Stimulated activated naive CD8-positive, alpha-beta T cell treated with anti-CD3 and anti-CD28 coated beads, Interleukin-15, amount 100 ng/mL, for 72 hours (primary cell): ENCODE measurements around the gene FIGNL1.
"Not testable (repeated sequence)": the region's sequence is repeated elsewhere in the genome, so short reads cannot be mapped to it uniquely, and the experiment has no call there.

Source experiments
- ATAC-seq: fragments of 150-1000 bp; cut with Tn5 transposase; 2 replicates; pipeline ENCODE4 v1.10.0; 2021; ENCODE audit warnings: mild to moderate bottlenecking, moderate library complexity
- DNase-seq, 2 donors: peaks; one replicate each; pipeline ENCODE4 v3.0.0; 2021 to 2022
- H3K27ac Mint-ChIP-seq, 2 donors: one replicate each; pipeline ENCODE4 v1.8.0; 2022; ENCODE audit warnings: mild to moderate bottlenecking in 2 of 2, mixed read lengths in 2 of 2, moderate library complexity in 2 of 2
- H3K27me3 Mint-ChIP-seq: one replicate; pipeline ENCODE4 v1.8.0; 2022; ENCODE audit warnings: mixed read lengths
- H3K4me1 Mint-ChIP-seq: one replicate; pipeline ENCODE4 v1.8.0; 2022; ENCODE audit warnings: mild to moderate bottlenecking, mixed read lengths
- H3K4me3 Mint-ChIP-seq, 2 donors: one replicate each; pipeline ENCODE4 v1.8.0; 2022; ENCODE audit warnings: mild to moderate bottlenecking in 2 of 2, mixed read lengths in 2 of 2, moderate library complexity in 1 of 2
- H3K9me3 Mint-ChIP-seq, 2 donors: one replicate each; pipeline ENCODE4 v1.8.0; 2022; ENCODE audit warnings: mixed read lengths in 2 of 2

Gene FIGNL1

DNA sequence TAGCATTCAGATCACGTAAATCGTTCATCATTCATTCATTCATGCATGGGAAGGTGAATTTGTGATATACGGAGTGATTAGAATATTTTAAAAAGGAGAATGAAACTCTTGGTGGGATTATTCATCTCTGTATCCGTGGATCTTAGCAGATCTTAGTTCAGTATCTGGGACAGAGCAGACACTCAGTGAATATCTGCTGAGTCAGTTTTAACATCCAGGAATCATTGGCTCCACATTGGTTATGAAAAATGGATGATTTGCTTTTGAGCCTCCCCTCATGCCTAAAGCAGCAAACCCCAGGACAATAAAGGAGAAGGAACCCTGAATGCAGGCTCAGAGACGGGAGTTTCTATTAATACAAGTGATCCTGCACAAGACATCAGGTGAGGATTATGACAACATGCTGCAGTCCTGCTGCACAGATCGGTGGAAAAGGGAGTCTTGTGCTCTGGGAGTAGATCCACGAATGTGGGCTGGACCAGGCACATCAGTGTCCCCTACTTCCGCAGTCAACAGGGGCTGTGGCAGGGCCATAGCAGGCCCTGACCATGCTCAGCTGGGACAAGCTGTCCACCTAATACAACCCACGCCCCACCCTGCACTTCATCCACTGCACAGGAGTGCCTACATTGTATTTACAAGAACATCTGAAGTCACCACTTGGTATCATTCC is 26.9 kb upstream of the FIGNL1 start:
- Mint-ChIP-seq H3K4me1 (peaks cover 6% of the 10 kb centered on the region), H3K9me3 (no peaks in the 10 kb centered on the region), H3K27ac (no peak overlapping the region), H3K27me3 (peaks cover 24% of the 10 kb centered on the region), H3K4me3 (no peak overlapping the region)
- ATAC-seq (no peak), DNase-seq (no peak)

DNA sequence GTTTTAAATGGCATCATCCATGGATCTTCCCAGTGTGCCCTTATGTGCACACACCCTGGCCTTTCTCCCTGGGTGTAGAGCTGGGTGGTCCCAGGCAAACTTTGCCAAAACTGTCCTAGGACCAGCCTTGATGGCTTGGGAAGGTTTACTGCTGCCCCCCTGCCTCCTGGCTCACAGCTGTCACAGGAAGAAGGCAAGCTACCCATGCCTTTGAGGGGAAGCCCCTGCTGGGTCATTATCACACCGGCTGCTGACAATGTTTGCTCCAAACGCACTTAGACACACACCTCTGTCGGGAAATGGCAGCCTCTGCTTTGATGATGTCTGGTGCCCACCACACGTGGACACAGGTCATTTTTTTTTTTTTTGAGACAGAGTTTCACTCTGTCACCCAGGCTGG is 25.2 kb upstream of the FIGNL1 start:
- peaks cover 6% of the 10 kb centered on the region for H3K4me1 Mint-ChIP-seq
- DNase-seq (no peak), ATAC-seq (peak; percentile 72)
- H3K4me3 Mint-ChIP-seq, result no peak overlapping the region
- H3K27ac Mint-ChIP-seq, result no peak overlapping the region
- H3K9me3 Mint-ChIP-seq, result no peaks in the 10 kb centered on the region
- peaks cover 24% of the 10 kb centered on the region for H3K27me3 Mint-ChIP-seq

DNA sequence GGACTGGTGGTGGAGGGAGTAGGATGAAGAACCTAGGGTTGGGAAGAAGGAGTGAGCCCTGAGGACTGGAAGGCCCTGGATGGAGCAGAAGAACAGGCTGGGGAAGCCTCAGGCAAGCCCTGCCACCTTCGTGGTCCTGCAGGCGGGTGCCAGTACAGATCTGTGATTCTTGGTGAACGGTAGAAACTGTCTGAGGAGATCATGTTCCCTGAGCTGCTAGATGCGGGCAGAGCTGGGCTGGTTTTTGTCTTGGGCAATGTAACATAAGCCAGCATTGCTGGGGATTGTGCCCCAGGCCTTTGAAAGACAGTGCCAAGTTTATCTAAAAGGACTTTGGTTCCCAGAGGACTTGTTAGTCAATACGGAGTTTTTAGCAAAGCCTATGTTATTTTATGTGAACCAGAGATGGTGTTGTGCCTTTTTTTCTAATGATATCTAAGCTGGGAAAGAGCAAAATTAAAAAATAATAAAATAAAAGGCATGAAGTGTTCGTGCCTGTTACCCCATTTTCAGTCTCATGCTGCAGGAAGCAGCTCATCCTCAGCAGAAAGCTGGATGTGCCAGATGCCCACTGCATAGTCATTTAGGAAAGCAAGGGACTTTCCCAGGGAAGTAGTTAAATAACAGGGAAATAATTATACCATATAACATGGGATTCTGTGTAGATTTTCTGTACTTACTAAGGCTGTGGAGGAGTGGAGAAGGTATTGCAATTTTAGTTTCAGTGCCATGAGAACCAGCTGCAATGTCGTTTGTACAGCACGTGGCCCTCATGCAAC is 24.4 kb upstream of the FIGNL1 start:
- Mint-ChIP-seq H3K27me3 (peaks cover 24% of the 10 kb centered on the region), H3K4me3 (no peak overlapping the region), H3K27ac (peak overlapping the region in 1 of 2 donors; percentile 59), H3K9me3 (no peaks in the 10 kb centered on the region), H3K4me1 (peaks cover 6% of the 10 kb centered on the region)
- DNase-seq (no peak), ATAC-seq (no peak)

DNA sequence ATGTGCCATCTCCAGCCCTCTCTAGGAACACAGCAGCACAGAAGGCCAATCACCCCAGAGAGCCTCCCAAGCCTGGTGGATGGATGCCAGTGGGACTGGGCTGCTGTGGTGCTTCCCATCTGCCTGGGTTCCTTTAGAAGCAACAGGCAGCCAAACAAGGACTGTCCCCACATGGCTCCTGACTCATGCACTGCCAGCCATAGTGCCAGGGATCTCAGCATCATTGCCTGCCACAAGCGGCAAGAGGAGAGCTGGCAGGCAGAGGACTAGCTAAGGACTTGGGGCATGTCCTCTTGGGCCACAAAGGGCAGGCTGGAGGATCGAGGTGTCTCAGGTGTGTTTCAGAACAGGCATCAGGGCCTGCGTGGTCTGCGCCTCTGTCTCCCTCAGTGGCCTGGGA is 23.4 kb upstream of the FIGNL1 start:
- no peak overlapping the region for H3K4me3 Mint-ChIP-seq
- no peaks in the 10 kb centered on the region for H3K9me3 Mint-ChIP-seq
- no peak for DNase-seq
- H3K27me3 Mint-ChIP-seq, result peaks cover 24% of the 10 kb centered on the region
- peak overlapping the region in 1 of 2 donors; percentile 67 for H3K27ac Mint-ChIP-seq
- no peak for ATAC-seq
- peaks cover 6% of the 10 kb centered on the region for H3K4me1 Mint-ChIP-seq

DNA sequence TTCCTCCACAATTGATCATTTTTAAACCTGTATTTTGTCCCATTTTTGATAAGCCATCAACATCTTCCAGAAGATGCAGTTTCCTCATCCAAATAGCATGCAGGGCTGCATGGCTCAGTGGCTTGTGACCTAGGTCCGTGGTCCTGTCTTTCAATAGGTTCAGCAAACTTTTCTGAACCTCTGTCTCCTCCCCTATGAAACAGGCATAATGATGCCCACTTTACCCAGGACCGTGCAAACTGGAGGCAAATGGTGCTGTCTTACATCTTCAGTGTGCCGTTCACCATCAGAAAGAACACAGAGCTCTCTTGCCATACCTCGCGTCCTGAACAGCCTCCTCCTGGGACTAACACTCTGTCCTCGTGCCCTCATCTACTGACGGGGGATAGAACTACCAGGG is 22.3 kb upstream of the FIGNL1 start:
- Mint-ChIP-seq H3K4me1 (peaks cover 17% of the 10 kb centered on the region), H3K9me3 (no peaks in the 10 kb centered on the region), H3K27ac (peak overlapping the region in 1 of 2 donors; percentile 51), H3K4me3 (no peak overlapping the region), H3K27me3 (peaks cover 24% of the 10 kb centered on the region)
- ATAC-seq (no peak), DNase-seq (no peak)

DNA sequence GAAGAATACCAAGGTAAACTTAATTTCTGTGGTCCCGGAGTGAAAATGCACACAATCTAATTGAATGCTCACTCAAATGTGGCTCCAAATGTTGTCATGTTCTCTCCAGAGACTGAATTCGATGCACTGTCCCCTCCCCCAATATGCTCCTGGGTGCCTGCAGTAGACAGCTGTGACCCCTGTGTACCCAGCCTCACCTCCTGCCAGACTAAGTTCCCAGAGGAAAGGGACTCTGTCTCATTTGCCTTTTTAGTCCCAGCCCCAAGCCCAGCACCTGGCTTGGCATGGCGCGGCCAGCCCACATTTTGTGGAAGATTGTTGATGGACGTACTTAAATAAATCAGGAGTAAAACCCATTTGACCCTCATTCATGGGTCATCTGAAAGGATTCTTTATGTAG is 21.8 kb upstream of the FIGNL1 start:
- no peak overlapping the region for H3K27ac Mint-ChIP-seq

DNA sequence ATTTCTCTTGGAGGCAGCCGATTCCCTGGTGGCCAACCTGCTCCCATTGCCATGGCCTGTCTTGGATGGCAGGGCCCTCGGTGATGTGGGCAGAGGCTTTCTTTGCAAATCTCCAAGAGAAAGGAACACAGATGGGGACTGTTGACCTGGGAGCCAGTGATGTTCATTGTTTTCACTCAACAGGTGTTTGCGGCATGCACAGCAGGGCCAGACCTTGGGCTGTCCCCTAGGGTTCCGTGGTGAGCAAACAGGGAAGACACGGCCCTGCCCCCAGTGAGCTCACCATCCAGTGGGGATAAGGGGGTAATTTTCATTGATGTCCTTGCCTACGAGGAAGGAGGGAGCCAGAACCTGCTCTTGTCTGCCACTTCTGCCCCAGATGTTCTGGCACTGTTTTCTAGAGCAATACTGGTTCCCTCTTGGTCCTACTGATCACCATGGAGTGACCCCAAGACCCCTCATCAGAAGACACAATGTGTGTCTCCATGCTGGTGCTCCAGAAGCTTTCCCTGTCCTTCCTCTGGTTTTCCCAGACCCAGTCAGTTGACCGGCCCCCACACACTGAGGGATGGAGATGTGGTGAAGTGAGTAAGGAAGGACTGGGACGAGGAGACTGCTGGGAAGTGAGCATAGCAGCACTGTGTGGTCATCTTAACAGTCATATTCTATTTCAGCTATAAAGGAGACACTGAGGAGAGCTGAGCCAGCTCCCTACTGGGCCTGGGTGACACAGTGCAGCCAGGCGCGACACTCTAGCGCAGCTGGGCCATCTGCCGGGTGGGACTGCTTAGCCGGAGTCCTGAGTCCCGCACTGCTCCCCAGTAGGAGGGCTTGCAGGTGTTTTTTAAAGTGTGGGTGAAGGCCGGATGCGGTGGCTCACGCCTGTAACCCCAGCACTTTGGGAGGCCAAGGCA is 20.4 kb upstream of the FIGNL1 start:
- Mint-ChIP-seq H3K4me1 (peaks cover 20% of the 10 kb centered on the region), H3K4me3 (no peak overlapping the region)
- ATAC-seq, result no peak

More for the DNA sequence above, 21.8 kb upstream of the FIGNL1 start:
- Mint-ChIP-seq H3K4me1 (peaks cover 20% of the 10 kb centered on the region), H3K27me3 (peaks cover 24% of the 10 kb centered on the region), H3K4me3 (no peak overlapping the region), H3K9me3 (no peaks in the 10 kb centered on the region)
- ATAC-seq, result no peak
- DNase-seq, result no peak

DNA sequence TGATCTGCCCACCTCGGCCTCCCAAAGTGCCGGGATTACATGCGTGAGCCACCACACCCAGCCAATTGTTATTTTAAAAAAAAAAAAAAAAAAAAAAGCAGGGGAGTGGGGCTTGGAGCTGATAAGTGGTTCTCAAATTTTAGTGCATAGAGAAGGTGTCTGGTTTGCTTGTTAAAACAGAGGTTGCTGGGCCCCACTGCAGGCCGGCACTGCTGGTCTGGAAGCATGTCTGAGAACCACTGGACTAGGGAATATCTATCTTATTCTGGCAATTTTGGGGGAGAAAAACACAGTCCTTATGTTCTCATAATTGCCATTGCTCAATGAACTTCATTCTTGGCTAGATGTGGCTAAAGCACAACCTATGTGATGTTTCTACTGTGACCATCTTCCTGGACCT is 19.0 kb upstream of the FIGNL1 start:
- H3K4me1 Mint-ChIP-seq, result peaks cover 14% of the 10 kb centered on the region
- H3K9me3 Mint-ChIP-seq, result no peaks in the 10 kb centered on the region
- ATAC-seq, result no peak
- no peak for DNase-seq
- no peak overlapping the region for H3K27ac Mint-ChIP-seq
- H3K27me3 Mint-ChIP-seq, result peaks cover 15% of the 10 kb centered on the region
- no peak overlapping the region for H3K4me3 Mint-ChIP-seq

More for the DNA sequence above, 20.4 kb upstream of the FIGNL1 start:
- Mint-ChIP-seq H3K27me3 (peaks cover 17% of the 10 kb centered on the region), H3K9me3 (no peaks in the 10 kb centered on the region), H3K27ac (no peak overlapping the region)
- DNase-seq, result no peak

DNA sequence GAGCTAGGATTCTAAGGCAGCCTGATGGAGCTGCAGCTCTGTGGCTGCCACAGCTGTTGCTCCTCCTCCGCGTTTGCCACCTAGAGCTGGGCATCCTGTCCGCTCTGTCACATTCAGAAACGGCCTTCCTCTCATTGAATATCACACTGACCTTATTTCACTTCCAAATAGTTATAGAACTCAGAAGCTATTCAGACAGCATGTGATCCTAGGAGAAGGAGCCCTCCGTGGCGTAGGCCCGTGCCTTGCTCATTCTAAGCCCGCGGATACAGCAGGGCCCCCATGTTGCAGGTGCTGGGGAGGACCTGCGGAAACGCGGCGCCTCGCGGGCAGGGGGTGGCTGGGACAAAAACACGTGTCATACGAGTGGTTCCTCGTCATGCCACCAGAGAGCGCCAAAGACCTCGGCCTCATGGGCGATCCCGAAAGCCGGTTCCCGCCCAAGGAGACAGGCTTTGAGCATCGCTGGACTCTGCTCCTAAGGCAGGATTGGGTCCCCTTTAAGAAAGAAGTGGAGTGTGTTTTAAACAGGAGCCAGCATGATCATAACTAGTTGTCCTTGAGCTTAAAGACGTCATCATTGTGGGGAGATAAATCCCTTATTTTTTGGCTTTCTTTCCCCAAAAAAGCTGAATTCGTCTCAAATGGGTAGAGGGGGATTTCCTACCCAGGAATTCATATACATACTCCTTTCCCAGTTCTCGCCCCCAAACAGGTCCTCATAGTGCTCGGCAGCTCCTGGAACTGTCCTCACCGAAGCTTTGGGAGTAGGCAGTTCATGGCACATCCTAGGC is 17.9 kb upstream of the FIGNL1 start:
- Mint-ChIP-seq H3K27me3 (peaks cover 6% of the 10 kb centered on the region), H3K4me3 (peak overlapping the region; percentile 42 to 51), H3K4me1 (peaks cover 14% of the 10 kb centered on the region), H3K9me3 (no peaks in the 10 kb centered on the region), H3K27ac (peak overlapping the region; percentile 13 to 79)
- ATAC-seq (peak; percentile 90), DNase-seq (peak; percentile 80 to 83)

DNA sequence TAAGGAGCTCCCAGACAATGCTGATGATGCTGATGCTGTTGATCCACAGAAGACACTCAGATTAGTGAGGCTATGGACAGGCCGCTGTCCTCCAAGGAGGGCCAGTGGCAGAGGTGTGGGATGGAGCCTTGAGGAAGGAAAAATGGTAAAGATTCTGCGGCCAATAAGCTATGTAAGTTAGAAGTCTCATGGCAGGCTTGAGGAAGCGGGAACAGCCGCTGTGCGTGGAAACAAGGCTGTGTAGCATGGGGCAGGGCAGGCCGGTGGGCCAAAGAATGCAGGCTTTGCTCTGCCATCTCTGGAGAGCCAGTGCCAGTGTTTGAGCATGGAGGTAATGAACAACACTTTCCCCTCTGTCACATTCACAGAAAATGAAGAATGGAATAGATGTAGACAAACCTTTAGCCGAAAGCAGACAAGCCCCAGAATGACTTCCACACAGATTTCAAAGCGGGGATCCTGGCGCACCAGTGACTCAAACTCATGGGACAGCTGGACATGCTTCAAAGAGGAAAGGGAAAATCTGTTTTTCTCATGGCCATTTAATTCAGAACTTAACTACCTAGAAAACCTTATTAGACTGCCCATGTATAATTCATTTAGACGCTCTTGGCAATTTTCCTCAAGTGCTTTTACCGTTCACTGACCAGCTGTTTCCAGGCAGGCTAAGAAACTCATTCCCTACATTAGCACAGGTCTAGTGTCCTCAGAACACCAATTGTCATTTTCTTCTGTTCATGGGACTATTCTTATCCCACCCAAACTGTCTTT is 16.9 kb upstream of the FIGNL1 start:
- no peak for DNase-seq
- peak overlapping the region in 1 of 2 donors; percentile 4 for H3K27ac Mint-ChIP-seq

DNA sequence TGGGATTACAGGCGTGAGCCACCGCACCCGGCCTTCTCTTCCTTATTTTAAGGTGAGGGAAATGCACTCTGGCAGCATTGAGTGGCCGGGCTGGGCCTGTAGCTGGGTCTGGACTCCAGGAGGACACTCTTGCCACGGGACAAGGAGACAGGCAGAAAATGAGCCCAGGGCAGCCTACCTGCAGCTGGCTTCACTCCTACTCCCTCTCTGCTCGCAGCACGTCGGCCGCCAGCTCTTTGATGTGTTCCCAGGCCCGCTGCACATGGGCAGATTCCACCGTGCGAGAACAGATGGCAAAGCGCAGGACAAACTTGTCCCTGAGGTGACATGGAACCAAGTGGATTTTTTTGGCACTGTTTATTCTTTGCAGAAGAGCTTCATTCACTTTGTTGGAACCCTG is 12.9 kb upstream of the FIGNL1 start:
- H3K4me3 Mint-ChIP-seq, result no peak overlapping the region
- no peak for DNase-seq
- H3K9me3 Mint-ChIP-seq, result no peaks in the 10 kb centered on the region
- H3K4me1 Mint-ChIP-seq, result peaks cover 14% of the 10 kb centered on the region
- no peak for ATAC-seq
- H3K27me3 Mint-ChIP-seq, result no peaks in the 10 kb centered on the region
- H3K27ac Mint-ChIP-seq, result no peak overlapping the region

More for the DNA sequence above, 16.9 kb upstream of the FIGNL1 start:
- Mint-ChIP-seq H3K9me3 (no peaks in the 10 kb centered on the region), H3K4me3 (peak overlapping the region in 1 of 2 donors; percentile 51), H3K27me3 (no peaks in the 10 kb centered on the region), H3K4me1 (peaks cover 15% of the 10 kb centered on the region)
- ATAC-seq, result no peak

DNA sequence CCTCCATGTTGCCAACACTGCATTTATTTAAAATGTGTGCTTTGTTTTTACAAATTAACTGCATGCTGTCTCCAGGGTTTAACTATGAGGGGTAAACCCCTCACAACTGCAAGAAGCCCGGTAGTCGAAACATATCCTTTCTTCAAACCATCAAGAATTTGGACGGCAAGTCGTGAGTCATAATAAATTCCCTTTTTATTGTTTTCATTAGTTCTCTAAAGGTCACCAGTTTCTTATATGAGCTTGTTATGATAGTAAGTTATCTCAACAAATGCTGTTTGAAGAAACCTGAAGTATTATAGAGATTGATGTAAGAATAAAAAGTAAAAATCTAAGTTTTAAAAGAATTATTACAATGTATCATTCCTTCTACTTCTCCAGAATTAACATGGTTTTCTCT is 12.2 kb upstream of the FIGNL1 start:
- Mint-ChIP-seq H3K27ac (no peak overlapping the region), H3K4me3 (no peak overlapping the region), H3K4me1 (peaks cover 8% of the 10 kb centered on the region), H3K27me3 (no peaks in the 10 kb centered on the region), H3K9me3 (no peaks in the 10 kb centered on the region)
- DNase-seq, result no peak
- no peak for ATAC-seq

DNA sequence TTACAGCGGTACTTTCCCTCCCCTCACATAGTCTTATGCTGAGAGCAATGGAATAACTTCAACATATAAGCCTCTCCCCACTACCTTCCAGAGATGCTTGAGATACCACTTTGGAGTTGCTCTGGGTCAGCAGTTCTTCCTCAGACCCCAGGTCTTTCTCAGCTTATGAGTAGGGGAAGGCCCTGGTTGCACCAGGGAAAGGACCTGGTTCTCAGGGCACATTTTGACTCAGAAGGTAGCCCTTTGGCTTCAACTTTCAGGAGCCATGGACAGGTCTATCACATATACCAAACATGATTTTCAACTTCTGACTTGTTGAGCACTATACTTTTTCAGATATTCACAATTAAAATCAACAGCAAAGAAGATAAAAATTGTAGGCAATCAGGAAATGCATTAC is 11.5 kb upstream of the FIGNL1 start:
- Mint-ChIP-seq H3K9me3 (no peaks in the 10 kb centered on the region), H3K4me3 (no peak overlapping the region), H3K27ac (peak overlapping the region; percentile 48 to 87), H3K4me1 (peaks cover 6% of the 10 kb centered on the region), H3K27me3 (no peaks in the 10 kb centered on the region)
- DNase-seq (no peak), ATAC-seq (no peak)

DNA sequence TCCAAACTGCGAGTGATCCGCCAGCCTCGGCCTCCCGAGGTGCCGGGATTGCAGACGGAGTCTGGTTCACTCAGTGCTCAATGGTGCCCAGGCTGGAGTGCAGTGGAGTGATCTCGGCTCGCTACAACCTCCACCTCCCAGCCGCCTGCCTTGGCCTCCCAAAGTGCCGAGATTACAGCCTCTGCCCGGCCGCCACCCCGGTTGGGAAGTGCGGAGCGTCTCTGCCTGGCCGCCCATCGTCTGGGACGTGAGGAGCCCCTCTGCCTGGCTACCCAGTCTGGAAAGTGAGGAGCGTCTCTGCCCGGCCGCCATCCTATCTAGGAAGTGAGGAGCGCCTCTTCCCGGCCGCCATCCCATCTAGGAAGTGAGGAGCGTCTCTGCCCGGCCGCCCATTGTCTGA is 9.0 kb upstream of the FIGNL1 start:
- H3K27ac Mint-ChIP-seq, H3K27me3 Mint-ChIP-seq, H3K4me1 Mint-ChIP-seq, DNase-seq, ATAC-seq, H3K4me3 Mint-ChIP-seq, H3K9me3 Mint-ChIP-seq: not testable (repeated sequence)
